GM10266 (cell line): ENCODE data around the gene ACAA1.

ENCODE experiments used
- DNase-seq: peaks from one replicate; pipeline ENCODE4 v3.0.0; 2012; ENCODE audit errors: extremely low spot score
- TF ChIP-seq, protein P1 (sequence below): IDR thresholded peaks from 2 replicates; pipeline ENCODE4 v1.5.1; 2012; ENCODE audit warnings: mild to moderate bottlenecking, low read depth; ENCODE audit not compliant: control insufficient read depth, insufficient read depth; ENCODE audit errors: missing control alignments

Gene ACAA1

DNA sequence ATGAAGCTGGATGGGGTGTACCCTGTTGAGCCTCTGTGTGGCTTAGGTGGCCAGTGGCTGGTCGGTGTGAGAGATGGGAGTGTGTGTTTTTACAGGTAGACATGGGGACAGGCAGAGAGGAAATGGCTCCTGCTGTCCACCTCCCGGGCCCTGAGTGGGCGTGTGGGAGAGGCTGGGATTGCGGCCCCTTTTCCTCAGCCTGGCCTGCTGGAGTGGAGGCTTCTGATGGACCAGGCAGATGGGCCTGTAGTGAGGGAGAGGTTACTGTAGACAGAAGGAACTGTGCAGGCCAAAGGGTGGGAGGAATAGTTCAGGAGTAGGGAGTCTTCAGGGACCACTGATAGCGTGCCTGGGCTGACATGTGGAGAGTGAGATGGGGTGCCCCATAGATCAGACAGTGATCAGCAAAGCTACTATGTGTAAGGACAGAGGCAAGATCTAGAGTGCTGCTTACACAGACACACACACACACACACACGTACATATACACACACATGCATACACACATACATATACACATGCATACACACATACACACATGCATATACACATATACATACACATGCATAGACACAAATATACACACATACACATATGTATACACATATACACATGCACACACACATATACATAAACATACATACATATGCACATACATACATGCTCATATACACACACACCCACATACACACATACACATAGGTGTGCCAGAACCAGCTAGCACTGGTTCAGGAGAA, 26.4 kb downstream of the ACAA1 start:
- DNase-seq = no peak
- TF ChIP-seq, protein P1, sequence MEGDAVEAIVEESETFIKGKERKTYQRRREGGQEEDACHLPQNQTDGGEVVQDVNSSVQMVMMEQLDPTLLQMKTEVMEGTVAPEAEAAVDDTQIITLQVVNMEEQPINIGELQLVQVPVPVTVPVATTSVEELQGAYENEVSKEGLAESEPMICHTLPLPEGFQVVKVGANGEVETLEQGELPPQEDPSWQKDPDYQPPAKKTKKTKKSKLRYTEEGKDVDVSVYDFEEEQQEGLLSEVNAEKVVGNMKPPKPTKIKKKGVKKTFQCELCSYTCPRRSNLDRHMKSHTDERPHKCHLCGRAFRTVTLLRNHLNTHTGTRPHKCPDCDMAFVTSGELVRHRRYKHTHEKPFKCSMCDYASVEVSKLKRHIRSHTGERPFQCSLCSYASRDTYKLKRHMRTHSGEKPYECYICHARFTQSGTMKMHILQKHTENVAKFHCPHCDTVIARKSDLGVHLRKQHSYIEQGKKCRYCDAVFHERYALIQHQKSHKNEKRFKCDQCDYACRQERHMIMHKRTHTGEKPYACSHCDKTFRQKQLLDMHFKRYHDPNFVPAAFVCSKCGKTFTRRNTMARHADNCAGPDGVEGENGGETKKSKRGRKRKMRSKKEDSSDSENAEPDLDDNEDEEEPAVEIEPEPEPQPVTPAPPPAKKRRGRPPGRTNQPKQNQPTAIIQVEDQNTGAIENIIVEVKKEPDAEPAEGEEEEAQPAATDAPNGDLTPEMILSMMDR = no peak

DNA sequence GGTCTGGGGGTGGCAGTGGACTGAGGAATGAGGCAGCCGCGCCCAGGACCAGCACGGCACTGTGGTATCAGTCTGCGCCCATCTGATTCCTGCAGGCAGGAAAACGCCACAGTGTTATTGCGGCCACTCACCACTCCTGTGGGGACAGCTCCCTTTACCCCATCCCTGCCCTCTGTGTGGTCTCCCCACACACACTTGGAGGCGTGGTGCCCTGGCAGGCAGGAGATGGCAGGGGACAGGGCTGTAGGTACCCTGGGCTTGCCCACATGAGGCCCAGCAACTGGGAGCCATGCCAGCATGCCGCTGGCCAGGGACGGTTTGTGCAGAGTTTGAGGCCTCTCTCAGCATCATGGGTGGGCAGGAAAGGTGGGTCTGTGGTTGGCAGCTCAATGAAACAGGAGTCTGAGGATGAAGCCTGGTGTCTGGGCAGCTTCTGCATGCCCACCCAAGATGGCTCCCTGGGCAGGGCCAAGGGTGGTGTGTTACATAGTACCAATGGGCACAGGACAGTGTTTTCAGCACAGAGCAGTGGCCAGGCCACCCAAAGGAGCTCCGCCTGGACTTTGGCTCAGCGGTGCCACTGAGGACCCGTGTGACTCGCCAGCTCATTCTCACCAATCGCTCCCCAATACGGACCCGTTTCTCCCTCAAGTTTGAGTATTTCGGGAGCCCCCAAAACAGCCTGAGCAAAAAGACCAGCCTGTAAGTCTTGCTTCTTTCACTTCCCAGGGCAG, 27.2 kb downstream of the ACAA1 start:
- TF ChIP-seq, protein P1 = no peak
- DNase-seq = no peak

DNA sequence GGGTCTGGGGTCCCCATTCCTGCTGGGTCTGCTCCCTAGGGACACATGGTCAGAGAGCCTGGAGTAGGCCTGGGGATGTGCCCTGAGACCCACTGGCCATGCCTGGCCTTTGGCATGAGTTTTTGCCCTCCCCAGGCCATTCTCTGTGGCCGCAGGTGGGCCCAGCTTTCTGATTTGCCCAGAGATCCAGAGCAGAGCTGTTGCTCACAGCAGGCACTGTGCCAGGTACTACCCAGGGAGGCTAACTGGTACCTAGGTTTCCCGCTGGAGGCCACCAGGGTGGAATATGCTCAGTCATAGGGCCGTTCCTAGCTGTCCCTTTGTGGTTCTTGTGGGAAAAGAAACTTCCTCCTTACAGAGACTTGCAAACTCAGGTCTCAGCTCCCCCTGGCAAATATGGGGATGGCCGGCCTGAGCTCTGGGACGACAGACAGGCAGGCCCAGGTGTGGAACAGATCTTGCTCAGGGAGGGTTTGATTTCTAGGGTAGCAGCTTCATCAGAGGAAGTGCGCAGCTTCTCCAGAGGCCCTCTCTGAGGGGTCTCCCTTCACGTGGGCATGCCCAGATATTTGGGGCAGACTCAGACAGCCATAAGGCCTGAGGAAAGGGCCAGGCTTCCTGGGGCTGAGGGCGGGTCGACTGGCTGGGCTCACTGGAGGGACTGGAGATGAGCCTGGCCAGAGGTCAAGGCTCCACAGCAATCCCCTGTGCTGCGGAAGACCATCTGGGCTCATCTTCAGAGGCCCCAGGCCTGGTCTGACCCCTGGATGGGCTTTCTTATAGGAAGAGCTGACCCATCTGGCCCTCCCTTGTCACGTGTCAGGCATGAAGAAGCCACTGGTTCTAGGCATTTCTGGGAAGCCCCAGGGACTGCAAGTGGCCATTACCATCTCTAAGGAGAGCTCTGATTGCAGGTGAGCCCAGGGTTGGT, 28.0 kb downstream of the ACAA1 start:
- DNase-seq = no peak
- TF ChIP-seq, protein P1 = no peak

DNA sequence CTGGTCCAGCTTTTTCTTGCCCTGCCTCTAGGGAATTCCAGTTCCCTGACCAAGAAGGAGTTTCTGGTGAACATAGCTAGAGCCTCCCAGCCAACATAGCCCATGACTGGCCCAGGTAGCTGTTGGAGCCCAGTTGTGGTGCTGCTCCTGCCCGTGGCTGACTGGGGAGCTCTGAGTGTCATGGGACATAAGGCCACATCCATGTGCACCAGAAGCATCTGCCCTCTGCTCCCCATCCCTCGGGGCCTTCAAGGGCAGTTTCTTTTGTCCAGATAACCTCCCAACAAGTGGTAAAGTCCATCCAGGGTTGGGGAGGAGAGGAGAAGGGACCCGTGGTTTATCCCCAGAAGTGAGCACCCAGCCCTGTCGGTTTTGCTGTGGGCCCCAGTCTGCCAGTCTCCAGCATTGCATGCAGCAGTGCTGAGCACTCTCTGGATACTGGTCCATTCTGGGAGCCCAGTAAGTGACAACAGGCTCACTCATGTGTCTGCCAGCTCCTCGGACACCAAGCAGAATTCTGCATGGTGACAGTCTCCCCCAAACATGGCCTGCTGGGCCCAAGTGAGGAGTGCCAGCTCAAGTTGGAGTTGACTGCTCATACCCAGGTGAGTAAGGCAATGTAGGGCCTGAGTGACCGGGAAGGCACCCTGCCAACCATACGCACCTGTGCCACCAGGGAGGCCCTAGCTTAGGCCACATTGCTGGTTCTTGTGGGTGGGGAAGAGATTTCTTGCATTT, 28.8 kb downstream of the ACAA1 start:
- TF ChIP-seq, protein P1 = no peak
- DNase-seq = no peak

DNA sequence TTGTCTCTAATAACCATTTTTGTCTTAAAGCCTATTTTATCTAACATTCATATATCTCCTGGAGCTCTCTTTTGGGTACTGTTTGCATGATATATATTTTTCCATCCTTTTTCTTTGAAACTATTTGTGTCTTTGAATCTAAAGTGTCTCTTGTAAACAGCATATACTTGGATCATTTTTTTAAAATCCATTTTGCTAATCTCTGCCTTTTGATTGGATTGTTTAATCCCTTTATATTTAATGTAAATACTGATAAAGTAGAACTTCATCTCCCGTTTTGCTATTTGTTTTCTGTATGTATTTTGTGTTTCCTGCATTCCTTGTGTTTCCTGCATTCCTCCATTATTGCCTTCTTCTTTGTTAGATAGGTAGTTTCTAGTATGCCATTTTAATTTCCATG, 31.4 kb downstream of the ACAA1 start:
- no peak for DNase-seq
- TF ChIP-seq, protein P1 = no peak

DNA sequence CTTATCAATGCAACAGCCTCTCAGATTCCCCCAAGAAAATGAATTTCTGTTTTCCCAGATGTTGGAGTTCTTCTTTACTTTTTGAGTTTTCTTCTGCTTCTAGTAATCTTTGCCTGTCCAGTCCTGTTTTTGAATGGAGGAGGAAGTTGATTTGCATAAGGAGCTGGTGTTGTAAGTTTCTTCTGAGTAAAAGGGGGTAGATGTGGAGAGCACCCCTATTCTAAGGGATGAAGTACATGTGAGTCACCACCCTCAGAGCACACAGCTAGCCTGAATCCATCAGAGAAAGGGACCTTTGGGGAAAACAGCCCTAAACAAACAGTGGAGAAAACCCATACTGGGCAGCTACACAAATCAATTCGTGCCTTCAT, 34.5 kb downstream of the ACAA1 start:
- DNase-seq = no peak

More for the DNA sequence above, 34.5 kb downstream of the ACAA1 start:
- TF ChIP-seq, protein P1 = no peak
